HG03521 (cell line): Measurements from ENCODE around the gene LMBR1L.

Experiments
- ATAC-seq: cut with Tn5 transposase; IDR thresholded peaks from one replicate; pipeline ENCODE4 v1.9.1; 2021; ENCODE audit warnings: mild to moderate bottlenecking, moderate library complexity; ENCODE audit not compliant: unreplicated experiment

The LMBR1L gene

DNA sequence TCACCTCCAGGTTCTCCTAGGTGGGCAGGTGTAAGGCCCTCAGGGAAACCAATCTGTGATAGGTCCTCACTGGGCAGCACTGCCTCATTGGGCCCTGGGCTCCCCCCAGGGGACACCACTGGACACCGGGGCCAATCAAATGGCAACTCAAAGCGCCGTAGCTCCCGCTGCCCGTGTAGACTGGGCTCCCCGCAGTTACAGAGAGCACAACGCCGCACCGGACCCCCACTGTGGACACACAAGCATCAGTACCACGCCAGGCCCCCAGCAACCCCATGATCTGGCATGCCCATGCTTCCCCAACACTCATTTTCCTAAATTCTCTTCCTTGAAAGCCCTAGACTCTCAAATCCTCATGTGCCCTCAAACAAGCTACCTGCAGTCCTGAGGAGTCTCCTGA, 56.1 kb downstream of the LMBR1L start:
- ATAC-seq, result no peak

DNA sequence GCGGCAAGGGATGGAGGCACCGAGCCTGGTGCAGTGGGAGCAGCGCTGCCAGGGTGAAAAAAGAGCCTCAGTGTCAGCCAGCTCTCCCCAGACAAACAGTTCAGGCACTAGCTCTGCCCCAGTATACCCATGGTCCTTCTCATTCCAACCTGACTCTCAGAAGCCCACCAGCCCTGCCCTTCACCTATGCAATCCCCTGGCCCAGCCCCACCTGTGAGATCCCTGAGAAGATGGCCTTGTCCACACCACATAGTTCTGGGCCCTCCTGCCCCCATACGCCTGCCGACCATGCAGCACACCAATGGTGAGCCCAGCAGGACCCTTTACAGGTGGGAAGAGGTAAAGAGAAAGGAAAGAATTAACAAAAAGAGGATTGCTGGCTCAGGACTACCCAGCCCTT, 56.6 kb downstream of the LMBR1L start:
- no peak for ATAC-seq

DNA sequence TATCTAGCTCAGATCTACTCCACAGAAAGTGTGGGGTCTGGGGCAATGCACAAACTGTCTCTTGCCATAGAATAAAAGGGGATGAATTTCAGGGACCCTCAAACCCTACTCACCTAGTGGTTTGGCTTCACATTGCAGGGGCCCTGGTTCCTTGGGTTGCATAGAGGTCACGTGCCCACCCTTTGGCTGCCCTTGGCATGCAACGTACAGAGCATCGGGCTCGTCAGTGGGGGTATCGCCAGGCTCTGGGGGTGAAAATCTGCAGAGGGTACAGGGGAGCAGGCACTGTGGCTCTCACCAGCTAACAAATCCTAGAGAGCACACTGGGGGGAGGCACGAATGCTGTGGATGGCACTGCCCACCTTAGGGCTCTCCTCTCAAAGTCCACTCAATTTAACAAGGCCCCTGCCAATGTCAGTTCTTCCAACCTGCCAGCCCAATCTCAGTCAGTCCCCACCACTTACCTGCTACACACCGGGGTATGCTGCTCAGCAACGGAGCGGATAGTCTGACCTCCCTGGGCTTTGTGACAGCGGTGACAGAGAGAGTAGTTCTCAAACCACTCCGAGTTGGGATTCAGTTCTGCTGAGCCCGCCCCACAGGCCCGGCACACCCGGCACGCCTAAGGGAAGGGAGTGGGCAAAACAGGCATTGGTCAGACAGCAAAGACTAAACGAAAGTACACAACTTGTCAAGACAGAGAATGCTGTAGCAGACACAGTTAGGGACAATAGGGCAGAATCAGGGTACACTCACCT, 58.0 kb downstream of the LMBR1L start:
- no peak for ATAC-seq

DNA sequence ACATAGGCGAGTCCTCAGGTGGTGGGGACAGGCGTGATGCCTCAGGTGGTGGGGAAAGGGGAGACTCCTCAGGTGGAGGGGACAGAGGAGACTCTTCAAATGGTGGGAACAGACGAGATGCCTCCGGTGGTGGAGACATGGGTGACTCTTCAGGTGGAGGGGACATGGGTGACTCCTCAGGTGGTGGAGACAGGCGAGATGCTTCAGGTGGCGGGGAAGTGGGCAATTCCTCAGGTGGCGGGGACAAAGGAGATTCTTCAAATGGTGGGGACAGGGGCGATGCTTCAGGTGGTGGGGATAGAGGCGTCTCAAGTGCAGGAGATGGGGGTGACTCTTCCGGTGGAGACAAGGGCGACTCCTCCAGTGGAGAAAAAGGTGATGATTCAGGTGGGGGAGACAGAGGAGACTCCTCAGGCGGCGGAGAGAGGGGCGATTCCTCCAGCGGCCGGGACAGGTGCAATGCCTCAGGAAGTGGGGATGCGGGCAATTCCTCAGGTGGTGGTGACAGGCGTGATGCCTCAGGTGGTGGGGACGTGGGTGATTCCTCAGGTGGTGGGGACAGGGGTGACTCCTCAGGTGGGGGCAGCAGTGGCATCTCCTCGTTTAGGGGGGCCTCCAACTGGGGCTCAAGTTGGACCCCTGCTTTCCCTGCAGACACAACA, 58.7 kb downstream of the LMBR1L start:
- no peak for ATAC-seq

DNA sequence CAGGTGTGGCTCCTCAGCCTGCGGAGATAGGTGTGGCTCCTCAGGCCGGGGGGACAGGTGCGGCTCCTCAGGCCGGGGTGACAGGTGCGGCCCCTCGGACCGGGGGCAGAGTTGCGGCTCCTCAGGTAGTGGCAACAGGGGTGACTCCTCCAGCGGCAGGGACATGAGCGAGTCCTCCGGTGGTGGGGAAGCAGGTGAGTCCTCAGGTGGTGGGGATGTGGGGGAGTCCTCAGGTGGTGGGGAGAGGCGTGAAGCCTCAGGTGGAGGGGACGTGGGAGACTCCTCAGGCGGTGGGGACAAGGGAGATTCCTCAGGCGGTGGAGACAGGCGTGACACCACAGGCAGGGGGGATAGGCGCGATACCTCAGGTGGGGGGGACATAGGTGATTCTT, 59.3 kb downstream of the LMBR1L start:
- no peak for ATAC-seq

DNA sequence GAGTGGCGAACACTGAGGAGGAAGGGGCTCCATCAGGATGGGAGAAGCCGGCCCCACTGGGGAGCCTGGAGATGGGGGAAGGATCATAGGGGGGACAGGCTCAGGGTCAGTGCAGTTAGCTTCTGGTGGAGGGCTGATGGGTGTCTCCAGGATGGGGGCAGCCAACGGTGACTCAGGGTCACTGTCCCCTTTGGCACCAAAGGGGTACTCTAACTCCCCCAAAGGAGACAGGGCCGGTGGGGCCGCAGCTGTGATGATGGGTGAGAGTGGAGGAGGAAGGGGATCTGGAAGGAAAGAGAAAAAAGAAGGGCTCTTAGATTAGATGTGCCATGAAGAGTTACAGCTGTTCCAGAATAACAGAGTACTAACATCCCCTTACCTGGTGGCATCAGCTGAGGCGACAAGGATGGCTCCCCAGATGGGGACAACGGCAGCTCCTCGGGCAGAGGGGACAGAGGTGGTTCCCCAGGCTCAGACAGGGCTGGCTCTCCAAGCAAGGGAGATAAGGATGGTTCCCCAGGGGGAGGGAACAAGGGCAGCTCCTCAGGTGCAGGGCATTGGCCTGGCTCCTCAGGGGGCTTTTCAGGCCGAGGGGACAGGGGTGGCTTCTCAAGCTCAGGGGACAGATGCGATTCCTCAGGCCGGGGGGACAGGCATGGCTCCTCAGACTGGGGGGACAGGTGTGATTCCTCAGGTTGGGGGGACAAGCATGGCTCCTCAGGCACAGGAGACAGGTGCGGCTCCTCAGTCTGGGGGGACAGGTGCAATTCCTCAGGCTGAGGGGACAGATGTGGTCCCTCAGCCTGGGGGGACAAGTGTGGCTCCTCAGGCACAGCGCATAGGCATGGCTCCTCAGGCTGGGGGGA, 59.9 kb downstream of the LMBR1L start:
- ATAC-seq, result no peak

DNA sequence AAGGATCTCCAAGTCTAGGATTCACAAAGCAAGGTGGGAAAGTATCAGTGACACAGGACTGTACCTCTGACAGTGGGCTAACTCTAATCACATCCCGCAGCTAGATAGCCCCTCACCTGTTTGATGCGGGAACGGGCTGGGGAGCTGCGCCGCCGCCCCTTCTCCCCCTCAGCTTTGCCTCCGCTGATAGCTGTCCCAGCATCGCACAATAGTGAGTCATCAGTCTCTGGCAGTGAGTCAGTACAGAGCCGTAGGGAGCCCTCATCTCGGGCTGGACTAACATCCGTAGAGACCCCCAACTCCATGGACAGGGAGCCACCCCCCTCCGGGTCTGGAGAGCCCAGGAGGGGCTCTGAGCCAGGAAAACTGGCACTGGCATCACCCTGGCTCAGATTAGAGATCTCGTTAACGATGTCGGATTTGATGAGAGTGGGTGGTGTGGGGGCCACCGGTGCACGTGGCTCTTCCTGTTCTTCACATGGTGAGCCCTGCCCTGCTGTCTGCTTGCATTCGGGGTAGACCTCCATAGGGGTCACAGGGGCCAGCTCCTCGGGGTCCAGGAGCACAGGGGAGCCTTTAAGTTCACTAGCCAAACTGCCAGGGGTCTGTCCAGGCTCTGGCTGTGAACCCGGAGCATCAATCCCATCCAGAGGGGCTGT, 61.0 kb downstream of the LMBR1L start:
- ATAC-seq, result no peak

DNA sequence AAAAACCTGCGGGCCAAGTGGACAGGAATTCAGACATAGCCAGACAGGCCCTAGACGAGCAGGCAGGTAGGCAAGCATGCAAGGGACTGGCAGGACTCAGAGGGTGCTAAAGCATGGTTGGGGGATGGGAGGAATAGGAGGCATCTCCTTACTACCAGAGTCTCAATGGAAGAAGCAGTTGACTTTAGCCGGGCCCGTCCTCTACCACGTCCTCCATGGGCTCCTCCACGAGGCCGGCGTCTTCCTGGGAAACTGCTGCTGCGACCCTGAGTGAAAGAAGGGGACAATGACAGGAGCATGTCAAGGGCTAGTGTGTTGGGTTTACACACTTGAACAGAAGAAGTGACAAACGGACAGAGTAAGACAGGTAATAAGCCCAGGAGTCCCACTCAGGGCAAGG, 61.7 kb downstream of the LMBR1L start:
- no peak for ATAC-seq
